ENCODE measurements around the gene MRPL45.

DNA sequence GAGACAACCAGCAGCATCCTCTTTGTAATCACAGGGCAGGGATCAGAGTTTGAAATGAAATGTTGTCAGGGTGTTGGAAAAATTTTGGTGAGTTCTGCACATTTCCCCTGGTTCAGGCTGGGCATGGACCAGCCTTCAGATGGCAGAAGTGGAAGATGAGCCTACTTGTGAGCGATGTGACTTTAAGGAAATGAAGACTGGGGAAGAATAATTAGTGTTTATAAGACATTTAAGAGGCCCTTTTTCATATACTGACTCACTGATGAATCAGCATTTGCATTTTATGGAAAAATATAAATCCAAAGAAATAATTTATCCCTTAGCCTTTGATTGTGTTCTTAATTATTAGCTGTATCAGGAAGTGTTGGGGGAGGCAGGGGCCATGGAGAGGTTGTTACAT, 25.9 kb downstream of the MRPL45 start:
- TF ChIP-seq, protein P1, sequence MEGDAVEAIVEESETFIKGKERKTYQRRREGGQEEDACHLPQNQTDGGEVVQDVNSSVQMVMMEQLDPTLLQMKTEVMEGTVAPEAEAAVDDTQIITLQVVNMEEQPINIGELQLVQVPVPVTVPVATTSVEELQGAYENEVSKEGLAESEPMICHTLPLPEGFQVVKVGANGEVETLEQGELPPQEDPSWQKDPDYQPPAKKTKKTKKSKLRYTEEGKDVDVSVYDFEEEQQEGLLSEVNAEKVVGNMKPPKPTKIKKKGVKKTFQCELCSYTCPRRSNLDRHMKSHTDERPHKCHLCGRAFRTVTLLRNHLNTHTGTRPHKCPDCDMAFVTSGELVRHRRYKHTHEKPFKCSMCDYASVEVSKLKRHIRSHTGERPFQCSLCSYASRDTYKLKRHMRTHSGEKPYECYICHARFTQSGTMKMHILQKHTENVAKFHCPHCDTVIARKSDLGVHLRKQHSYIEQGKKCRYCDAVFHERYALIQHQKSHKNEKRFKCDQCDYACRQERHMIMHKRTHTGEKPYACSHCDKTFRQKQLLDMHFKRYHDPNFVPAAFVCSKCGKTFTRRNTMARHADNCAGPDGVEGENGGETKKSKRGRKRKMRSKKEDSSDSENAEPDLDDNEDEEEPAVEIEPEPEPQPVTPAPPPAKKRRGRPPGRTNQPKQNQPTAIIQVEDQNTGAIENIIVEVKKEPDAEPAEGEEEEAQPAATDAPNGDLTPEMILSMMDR (IDR thresholded peaks at IDR 0.05; ENCODE audit: insufficient read depth, low read length, poor library complexity, severe bottlenecking): no peak
- no peak for TF ChIP-seq EZH2phosphoT487 (conservative IDR thresholded peaks at IDR 0.05; ENCODE audit: low read length)
